Stimulated activated CD8-positive, alpha-beta memory T cell treated with anti-CD3 and anti-CD28 coated beads, Interleukin-4, amount 100 ng/mL, for 24 hours (primary cell): ENCODE measurements around the gene MRPL33.
"Not testable (repeated sequence)": the region's sequence is repeated elsewhere in the genome, so short reads cannot be mapped to it uniquely, and the experiment has no call there.

ENCODE experiments used
- DNase-seq: peaks from one replicate; pipeline ENCODE4 v3.0.0-alpha.2; 2020; ENCODE audit warnings: low read depth

Gene MRPL33

GRCh38 chr2:27741673-27742072 lies 29.8 kb upstream of the MRPL33 start:
- no peak for DNase-seq

- DNase-seq: no peak
Measured at GRCh38 chr2:27742571-27742970, 28.9 kb upstream of the MRPL33 start.

- DNase-seq: not testable (repeated sequence)
Measured at GRCh38 chr2:27745494-27745893, 26.0 kb upstream of the MRPL33 start.

- no peak for DNase-seq
Measured at GRCh38 chr2:27746325-27746724, 25.2 kb upstream of the MRPL33 start.

GRCh38 chr2:27747827-27748352 lies 23.6 kb upstream of the MRPL33 start:
- no peak for DNase-seq

- not testable (repeated sequence) for DNase-seq
Measured at GRCh38 chr2:27748803-27749554, 22.5 kb upstream of the MRPL33 start.

- DNase-seq: no peak
Measured at GRCh38 chr2:27751377-27751776, 20.1 kb upstream of the MRPL33 start.

GRCh38 chr2:27752551-27753237 lies 18.8 kb upstream of the MRPL33 start:
- DNase-seq: no peak

- DNase-seq: peak; percentile 60
Measured at GRCh38 chr2:27754138-27754588, 17.4 kb upstream of the MRPL33 start.

- DNase-seq: no peak
Measured at GRCh38 chr2:27754831-27755230, 16.7 kb upstream of the MRPL33 start.

- no peak for DNase-seq
Measured at GRCh38 chr2:27756091-27756490, 15.4 kb upstream of the MRPL33 start.

GRCh38 chr2:27756544-27757498 lies 14.7 kb upstream of the MRPL33 start:
- DNase-seq: no peak

- no peak for DNase-seq
Measured at GRCh38 chr2:27762951-27763906, 8.3 kb upstream of the MRPL33 start.

GRCh38 chr2:27763907-27764267 lies 7.6 kb upstream of the MRPL33 start:
- DNase-seq: no peak

- DNase-seq: not testable (repeated sequence)
Measured at GRCh38 chr2:27764526-27764925, 7.0 kb upstream of the MRPL33 start.

GRCh38 chr2:27765621-27766286 lies 5.8 kb upstream of the MRPL33 start:
- peak; percentile 25 for DNase-seq

- no peak for DNase-seq
Measured at GRCh38 chr2:27766287-27766661, 5.2 kb upstream of the MRPL33 start.

GRCh38 chr2:27771202-27771547 lies 344 bp upstream of the MRPL33 start:
- DNase-seq: no peak

GRCh38 chr2:27772804-27773203 lies 1.3 kb downstream of the MRPL33 start:
- no peak for DNase-seq

- DNase-seq: no peak
Measured at GRCh38 chr2:27773959-27774358, 2.4 kb downstream of the MRPL33 start.

- DNase-seq: no peak
Measured at GRCh38 chr2:27776097-27776496, 4.6 kb downstream of the MRPL33 start.
